Activated naive CD8-positive, alpha-beta T cell treated with anti-CD3 and anti-CD28 coated beads, Interleukin-2, amount 50 U/mL, for 16 hours (primary cell): ENCODE measurements around the gene DUSP9.
"Not testable (repeated sequence)": the region's sequence is repeated elsewhere in the genome, so short reads cannot be mapped to it uniquely, and the experiment has no call there.

Experiments used
- DNase-seq: peaks from one replicate; pipeline ENCODE4 v3.0.0-alpha.2; 2020; ENCODE audit warnings: low read depth, low spot score

DUSP9 gene, protein sequence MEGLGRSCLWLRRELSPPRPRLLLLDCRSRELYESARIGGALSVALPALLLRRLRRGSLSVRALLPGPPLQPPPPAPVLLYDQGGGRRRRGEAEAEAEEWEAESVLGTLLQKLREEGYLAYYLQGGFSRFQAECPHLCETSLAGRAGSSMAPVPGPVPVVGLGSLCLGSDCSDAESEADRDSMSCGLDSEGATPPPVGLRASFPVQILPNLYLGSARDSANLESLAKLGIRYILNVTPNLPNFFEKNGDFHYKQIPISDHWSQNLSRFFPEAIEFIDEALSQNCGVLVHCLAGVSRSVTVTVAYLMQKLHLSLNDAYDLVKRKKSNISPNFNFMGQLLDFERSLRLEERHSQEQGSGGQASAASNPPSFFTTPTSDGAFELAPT

DNA sequence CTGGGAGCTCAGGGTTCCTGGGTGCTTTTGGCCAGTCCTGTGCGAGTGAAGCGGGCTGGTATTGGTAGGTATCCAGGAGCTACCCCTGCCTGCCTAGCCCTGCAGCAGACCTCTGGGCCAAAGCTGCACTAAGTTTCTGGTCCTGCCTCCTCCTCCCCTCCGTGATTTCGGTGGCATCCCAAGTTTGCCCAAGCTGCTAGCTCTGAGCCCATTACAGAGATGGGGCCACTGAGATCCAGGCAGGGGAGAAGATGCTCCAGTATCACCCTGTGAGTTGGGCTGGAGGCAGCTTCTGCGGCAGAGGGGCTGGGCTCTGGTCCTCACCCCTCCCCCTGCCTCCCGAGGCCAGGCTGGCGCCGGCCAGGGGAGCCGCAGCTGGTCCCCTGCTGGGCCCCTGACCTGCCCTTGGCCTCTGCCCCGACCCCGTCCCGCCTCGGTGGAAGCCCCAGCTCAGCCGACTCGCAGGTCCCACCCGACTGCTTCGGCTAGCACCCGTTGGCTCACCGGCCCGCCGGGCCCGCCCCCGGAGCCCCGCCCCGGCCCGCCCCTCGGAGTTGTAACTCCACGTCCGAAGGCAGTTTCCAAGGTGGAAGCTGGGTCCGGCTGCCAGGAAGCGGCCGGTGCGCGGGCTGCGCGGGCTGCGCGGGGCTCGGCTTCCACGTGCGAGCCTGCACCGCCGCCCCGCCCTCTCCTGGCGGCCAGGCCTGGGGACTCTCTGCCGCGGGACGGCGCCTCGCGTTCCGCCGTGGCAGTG, at the start of gene DUSP9:
Gene DUSP9, plus strand, starts transcription at position 584 of the 754 bp plus-strand sequence. CDS start 751 bp downstream, outside the sequence.
- DNase-seq: no peak

DNA sequence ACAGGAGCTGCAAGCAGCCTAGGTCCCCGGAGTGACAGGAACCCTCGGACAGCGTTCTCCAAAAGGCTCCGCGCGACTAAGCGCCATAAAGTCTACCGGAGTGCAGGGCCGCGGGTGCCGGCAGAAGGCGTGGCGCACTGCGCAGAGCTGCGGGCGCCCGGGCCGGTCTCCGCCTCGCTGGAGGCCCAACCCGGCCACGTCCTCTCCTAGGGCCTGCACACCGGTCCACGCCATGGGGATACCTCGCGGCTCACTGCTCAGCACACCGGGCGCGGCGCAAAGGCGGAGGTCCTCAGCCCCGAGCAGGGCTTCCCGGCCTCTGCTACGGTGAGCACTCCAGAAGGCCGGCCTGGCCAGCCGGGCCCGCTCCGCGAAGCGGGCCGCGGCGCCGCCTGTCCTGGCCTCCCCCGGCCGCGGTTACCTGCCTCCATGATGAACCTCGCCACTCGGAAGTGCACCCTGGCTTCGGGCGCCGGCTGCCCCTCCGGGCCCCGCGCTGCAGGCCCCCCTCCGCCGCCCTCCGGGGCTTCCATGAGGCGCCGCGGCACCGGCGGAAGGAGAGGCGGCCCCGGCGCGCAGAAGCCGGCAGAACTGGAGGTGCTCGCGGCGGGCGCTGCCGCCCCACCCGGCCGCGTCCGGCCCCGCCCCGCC, 48.3 kb upstream of the DUSP9 start, which contains the start of gene CCNQ:
Gene CCNQ, minus strand, starts transcription at position 599 of the 651 bp plus-strand sequence. Its CDS starts 66 bp downstream, at position 533.
- DNase-seq: no peak

DNA sequence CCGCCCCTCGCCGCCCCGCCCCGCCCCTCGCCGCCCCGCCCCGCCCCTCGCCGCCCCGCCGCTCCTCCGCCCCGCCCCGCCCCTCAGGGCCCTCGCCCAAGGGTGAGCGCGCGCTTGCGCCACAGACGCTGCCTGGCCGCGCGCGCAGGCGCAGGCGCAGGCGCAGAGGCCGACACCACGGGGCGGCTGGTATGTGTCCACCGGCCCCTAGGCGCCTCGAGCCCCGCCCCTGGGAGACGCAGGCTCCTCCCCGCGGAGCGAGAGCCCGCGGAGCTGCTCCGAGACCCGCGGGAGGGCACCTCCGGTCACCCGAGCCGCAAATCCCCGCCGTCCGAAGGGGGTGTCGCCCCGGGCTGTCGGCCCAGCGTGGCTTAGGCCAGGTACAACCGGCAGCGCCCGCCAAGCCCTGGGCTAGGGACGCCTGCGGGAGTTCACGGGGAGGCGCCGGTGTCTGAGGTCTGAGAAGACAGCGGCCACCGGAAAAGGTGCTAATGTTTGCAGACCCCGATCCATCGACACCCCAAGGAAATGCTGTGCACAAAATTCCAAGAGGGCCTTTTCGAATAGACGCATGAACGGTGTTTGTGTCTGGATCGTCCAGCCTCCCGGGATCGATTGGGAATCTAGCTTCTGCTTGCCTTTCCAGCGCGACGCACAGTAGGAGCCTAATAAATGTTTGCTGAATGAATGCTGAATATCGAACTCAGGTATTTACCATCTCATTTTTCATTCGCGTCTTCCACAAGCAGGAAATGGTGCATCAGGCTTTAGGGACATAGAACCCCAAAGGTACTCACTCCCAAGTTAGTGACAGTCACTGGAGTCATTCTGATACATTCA, 47.6 kb upstream of the DUSP9 start:
- peak; percentile 64 for DNase-seq

DNA sequence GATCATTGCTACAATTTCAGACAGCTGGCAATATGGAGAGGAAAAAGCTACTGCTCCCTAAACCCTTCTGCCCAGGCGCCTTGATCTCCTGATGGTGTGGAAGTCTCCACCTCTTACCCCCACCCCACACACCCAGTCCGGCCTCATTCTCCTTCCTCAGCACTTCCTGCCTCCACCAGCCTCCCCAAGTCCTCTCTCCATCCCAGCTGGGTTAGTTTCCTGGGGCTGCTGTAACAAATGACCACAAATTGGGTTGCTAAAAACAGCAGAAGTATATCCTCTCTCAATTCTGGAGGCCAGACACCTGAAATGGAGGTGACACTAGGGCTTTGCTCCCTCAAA, 47.0 kb upstream of the DUSP9 start:
- no peak for DNase-seq

DNA sequence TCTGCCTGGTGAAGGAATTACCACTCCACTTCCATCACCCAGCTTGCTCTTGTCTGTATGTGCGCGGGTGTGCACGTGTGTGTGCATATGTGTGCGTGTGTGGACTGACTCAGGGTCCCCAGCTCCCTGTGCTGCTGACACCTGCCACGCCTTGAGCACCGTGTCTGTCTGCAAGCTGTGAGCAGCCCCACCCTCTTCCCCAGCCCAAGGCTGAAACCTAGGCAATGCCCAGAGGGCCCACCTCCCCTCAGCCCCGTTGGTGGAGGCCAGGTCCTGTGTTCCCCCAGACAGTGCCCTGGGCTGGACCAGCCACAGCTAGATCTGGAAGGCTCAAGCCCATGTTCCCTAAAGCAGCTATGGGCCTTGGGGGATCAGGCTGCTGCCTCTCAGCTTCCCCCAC, 46.1 kb upstream of the DUSP9 start:
- no peak for DNase-seq

DNA sequence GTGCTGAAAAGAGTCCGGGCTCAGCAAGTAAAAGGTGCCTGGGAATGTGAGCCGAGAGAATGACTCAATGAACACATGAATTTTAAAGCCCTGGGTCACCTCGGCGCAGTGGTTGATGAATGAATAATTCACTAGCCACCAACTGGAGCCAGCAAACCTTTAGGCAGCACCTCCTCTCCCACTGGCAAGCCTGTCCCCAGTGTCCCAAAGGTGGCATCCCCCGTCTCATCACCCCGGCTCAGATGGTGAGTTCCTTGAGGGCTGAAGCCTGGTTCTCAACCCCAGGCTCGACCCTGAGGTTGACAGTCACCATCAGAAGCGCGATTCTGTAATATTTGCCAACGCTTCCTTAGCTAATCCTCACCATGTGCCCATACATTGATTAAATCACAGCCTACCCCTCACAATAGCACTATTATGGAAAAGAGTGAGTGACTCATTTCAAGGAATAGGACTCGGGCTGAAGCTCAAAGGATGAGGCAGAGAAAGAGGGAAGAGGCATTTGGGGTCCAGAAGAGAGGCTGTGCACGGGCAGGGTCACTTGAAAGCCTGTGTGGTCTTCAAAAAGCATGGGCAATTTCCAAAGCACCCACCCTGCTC, 45.4 kb upstream of the DUSP9 start:
- no peak for DNase-seq

DNA sequence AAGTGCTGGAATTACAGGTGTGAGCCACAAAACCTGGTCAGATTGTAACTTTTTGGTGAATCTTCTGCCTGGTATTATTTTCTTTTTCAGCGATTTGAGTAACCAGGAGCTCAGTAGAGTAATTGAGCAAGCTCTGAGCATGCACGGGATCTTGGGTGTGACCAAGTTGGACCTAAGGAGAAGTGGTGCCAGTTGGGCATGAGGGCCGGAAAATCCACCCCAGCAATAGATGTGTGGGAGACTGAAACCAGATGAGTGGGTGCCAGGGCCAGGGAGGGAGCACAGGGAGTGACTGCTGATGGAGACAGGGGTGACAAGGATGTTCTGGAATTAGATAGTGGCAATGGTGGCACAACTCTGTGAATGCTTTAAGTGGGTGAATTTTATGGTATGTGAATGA, 44.4 kb upstream of the DUSP9 start:
- DNase-seq: no peak

DNA sequence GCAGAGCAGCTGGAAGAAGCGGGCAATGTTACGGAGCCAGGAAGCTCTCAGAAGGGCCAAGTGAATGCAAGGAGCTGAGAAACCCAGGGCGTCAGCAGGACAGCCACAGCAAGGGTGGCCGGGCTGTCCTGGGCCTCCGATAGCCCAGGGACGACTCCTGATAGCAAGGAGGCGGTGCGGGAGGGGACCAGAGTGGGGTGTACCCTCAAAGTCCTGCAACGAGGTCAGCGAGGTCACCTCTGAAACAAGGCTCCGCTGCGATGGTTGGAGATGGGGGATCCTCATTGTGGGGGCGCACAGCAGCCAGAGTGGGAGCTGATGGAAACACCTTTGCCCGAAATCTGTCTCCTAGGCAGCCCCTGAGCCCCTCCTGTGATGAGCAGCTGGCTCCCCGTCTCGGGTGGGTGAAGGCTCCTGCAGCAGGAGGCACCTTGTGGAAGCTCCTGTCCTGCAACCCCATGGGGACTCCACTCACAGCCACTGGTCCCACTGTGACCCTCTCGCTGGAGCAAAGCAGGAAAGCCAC, 43.8 kb upstream of the DUSP9 start:
- DNase-seq: no peak

DNA sequence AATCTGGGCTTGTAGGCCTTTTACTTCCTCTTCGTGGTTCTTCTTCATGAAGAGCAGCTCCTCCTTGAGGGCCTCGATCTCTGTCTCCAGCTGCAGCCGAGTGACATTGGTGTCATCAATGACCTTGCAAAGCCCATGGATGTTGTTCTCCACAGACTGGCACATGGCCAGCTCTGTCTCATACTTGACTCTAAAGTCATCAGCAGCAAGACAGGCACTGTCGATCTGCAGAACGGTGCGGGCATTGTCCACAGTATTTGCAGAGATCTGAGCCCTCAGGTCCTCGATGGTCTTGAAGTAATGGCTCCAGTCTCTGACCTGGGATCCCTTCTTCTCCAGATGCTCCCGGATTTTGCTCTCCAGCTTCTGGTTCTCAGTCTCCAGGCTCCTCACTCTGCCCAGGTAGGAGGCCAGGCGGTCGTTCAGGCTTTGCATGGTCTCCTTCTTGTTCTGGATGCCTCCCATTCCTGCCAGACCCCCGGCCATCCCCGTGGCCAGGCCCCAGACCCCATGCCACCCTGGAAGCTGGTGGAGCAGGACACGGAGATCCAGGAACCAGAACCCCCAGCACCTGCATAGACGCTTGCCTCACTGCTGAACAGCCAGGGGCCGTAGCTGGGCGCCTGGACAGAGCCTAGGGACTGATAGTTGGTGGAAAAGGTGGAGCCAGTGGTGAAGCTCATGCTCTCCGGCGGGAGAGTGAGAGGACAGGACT, 42.2 kb upstream of the DUSP9 start:
- not testable (repeated sequence) for DNase-seq

DNA sequence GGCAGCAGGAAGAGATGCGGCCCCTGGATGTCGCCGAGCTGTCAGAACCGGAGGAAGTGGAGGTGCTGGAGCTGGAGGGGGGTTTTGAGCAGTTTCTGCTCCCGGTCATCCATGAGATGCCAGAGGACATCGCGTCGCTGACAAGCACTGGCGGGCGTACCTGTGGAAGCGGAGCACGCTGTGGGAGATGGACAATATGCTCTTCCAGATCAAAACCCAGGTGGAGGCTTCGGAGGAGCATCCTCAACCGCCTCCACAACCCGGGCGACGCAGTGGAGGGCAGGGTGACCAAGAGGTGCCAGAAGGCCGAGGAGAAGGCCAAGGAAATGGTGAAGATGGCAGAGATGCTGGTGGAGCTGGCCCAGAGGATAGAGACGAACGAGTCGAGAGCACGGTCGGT, 40.5 kb upstream of the DUSP9 start:
- no peak for DNase-seq

DNA sequence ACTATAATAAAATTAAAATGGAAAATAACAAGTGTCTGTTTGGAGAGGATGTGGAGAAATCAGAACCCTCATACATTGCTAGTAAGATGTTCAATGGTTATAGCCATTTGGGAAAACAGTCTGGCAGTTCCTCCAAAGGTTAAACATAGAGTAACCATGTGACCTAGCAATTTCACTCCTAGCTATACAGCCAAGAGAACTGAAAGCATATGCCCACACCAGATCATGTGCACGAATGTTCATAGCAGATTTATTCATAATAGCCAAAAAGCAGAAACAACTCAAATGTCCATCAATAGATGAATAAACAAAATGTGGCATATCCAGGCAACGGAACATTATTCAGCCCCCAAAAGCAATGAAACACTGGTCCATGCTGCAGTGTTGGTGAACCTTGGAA, 38.6 kb upstream of the DUSP9 start:
- no peak for DNase-seq

DNA sequence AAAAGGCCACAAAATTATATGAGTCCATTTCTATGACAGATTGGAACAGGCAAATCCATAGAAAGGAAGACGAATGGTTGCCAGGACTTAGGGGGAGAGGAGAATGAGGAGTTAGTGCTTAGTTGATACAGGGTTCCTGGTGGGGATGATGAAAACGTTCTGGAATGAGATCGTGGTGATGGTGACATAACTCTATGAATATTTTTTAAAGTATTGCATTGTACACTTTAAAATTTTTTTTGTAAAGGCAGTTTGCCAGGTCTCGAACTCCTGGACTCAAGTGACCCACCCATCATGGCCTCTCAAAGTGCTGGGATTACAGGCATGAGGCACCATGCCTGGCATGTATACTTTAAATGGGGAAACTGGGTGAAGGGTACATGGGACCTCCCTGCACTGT, 38.2 kb upstream of the DUSP9 start:
- no peak for DNase-seq

DNA sequence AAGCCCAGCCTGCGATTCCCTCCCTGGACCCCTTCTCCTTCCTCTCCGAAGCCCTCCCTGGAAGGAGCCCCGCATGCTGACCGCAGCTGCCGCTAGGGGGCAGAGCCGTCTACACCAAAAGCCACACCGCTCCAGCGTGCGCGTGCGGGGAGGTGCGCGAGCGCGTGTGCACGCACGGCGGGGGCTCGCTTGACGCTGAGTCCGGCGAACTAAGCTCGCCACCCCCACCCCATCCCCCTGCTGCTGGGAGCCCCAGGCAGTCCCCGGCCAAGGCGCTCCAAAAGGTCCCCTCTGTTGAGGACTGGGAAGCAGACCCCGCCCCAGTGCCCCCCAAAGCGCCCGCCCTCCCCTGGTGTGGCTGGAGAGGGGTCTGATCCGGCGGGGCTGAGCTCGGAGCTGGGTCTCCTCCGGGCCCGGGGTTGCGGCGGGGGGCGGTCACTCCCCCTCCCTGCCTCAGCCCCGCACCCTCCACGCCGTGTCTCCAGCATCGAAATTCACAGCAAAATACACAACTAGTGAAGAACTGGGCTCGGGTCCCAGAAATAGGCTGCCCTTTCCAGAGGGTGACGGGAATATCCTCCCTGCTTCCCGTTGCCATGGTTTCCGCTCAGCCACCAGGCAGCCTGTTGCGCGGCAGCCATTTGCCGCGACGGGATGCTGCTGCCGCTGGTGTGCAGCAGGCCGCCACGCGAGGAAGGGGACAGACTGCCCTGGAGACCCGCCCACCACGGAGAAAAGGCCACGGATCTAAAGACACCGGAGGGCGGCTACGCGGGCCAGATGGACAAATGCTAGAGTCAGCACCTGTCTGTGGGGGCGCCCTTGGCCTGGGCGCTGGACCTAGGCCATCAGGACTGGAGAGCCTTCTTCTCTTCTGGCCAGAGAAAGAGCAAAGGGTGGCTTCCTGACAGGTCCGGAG, 36.8 kb upstream of the DUSP9 start:
- peak; percentile 68 for DNase-seq

DNA sequence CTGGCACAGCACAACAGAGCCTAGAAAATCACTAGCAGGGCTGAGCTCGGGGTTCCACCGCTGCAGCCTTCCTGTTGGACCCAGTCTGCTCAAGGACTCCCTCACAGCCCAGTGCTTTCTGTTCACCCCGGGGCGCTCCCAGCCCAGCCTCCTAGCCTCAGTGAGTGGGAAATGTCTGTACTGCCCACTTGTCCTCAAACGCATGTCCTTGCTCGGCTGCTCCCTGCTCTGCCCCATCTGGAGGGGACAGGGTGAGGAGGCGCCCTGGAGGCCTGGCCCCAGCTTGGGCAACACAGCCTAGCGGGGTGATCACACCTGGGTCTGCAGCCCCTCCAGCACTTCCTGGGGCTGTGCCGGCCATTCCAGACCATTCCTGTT, 36.2 kb upstream of the DUSP9 start:
- no peak for DNase-seq

DNA sequence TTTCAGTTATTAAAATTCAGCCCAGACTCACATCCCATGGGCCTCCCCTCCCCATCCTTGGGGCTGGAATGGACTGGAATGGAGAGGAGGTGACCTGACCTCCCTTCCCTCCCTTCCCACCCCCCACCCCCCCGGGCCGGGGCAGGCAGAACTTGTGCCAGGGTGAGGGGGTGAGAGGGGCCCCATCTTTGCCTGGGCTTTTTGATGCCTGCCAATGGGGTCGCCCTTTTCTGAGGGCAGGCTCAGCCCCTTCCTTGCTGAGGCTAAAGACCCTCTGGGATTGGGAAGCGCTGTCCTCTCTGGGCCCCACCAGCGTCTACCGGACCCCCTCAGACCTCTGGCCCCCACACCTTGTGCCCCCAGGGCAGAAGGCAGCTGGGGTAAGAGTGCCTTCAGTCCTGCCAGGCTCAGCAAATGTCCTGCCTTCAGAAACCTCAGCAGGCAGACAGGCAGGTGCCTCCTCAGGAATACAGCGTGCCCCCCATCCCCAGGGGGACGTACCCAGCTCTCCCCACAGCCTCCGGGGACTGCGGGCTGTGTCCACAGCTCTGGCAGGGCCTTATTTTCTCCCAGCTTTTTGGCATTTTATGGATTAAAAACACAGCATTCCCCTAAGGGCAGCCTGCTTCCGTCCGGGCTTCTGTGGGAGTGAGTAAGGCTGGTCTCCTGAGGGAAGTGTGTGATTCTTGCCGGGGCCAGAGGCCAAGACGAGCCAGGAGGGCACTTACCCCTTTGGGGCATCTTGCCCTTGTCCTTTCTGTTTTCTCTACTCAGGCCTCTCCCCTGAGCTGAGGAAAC, 35.5 kb upstream of the DUSP9 start:
- DNase-seq: no peak

DNA sequence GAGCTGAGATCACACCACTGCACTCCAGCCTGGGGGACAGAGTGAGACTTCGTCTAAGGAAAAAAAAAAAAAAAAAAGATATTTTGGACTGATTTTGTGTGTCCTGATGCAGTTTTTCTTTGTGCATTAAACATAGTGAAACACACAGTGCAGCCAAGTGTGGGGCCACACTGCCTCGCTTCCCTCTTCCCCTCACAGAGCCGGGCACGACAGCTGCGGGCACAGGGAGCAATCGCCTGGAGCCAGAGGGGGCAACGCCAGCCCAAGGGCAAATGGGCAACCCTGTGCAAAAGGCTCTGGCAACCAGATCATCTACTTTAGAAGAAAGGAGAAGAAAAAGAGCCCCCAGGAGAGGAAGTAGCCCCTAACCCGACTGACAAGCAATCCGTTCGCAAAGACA, 34.6 kb upstream of the DUSP9 start:
- DNase-seq: no peak

DNA sequence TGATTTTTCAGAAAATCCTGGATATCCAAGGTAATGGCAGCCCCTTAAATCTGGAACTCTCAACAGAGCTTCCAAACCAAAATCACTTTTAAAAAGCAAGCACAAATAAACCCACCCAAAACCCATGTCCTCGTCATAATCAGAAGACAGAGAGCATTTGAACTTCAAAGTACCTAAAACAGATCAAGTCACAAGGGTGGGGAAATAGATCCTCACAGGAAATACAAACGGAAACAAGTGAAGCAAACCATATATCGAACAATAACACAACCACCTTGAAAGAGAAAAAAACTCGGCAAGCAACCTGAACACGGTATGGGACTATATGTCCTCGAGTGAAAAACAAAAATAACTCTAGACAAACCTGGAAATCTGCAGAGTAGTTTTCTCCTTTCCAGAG, 32.2 kb upstream of the DUSP9 start:
- DNase-seq: no peak

DNA sequence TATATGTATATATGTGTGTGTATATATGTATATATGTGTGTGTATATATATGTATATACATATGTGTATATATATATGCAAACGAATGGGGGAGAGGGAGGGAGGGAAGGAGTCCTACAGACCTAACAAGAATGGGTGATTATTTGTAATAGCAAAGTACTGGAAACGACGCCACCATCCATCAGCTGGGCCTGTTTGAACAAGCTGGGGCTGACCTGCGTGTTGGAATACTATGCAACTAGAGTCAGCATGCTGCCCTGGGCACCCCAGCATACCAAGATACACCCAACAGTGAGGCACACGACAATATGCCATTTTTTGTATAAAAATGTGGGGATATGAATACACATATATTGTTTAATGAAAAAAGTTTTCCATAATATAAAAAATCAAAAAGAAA, 26.4 kb upstream of the DUSP9 start:
- DNase-seq: no peak
